CD4-positive, alpha-beta T cell treated with Interleukin-4 for 1 hour (primary cell): ENCODE results near the gene SPP1.
"Not testable (repeated sequence)": the region's sequence is repeated elsewhere in the genome, so short reads cannot be mapped to it uniquely, and the experiment has no call there.

Experiments
- DNase-seq, 2 donors: peaks; one replicate each; pipeline ENCODE4 v3.0.0-alpha.2; 2020 to 2022

Gene SPP1

DNA sequence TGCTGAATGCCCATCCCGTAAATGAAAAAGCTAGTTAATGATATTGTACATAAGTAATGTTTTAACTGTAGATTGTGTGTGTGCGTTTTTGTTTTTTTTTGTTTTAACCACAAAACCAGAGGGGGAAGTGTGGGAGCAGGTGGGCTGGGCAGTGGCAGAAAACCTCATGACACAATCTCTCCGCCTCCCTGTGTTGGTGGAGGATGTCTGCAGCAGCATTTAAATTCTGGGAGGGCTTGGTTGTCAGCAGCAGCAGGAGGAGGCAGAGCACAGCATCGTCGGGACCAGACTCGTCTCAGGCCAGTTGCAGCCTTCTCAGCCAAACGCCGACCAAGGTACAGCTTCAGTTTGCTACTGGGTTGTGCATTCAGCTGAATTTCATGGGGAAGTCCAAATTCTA is at the start of gene SPP1:
Gene SPP1 (plus strand): TSS at position 249 of the 400 bp plus-strand sequence. CDS start 1,182 bp downstream, outside the sequence.
- peak in 1 of 2 donors; percentile 4 for DNase-seq

DNA sequence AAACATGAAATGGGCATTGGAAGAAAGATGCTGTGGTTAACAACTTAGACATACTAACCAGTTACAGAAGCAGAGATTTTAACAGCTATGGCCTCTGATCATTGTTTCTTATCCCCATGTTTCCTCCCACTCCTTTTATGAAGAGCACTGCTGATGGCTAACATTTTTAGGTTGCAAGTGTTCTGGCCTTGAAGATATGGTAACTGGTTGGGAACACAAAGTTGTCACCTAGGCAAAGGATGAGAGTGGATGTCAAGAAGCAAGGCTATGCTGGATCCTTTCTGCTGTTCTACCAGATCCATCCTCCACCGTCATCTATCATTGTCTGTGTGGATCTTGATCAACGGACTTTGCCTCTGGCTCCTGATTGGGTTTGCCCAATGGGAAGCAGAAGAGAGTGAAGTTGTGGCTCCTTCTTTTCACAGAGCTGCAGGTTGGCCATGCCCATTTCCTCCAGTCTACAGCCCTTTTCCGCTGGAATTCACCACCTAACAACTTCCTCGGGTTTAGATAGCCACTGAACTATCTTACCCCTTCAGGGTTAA is 48.9 kb upstream of the SPP1 start:
- no peak for DNase-seq

DNA sequence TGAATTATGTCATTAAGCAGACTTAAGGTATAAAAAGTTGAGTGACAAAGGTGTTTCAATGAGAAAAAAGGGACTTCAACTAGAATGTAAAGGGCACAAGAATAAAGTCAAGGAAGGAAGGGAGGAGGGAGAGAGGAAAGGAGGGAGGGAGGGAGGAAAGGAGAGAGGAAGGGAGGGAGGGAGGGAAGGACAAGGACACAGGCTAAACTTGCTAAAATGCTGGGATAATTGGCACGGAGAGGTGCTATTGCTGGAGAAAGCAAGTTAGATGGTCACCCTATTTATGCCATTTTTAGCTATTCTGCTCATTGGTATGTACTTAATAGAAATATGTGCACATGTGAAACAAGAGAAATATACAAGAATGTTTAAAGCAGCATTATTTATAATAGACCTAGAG is 44.9 kb upstream of the SPP1 start:
- DNase-seq = no peak

DNA sequence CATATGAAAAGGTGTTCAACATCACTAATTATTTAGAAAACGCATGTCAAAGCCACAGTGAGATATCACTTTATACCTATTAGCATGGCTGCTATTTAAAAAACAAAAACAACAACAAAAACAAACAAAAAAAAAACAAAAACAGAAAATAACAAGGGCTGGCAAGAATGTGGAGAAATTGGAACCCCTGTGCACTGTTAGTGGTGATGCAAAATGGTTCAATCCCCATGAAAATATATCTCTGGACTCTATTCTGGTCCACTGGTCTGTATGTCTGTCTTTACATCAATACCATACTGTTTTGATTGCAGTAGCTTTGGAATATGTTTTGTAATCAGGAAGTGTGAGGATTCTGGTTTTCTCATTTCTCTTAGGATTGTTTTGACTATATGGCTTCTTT is 43.6 kb upstream of the SPP1 start:
- no peak for DNase-seq

DNA sequence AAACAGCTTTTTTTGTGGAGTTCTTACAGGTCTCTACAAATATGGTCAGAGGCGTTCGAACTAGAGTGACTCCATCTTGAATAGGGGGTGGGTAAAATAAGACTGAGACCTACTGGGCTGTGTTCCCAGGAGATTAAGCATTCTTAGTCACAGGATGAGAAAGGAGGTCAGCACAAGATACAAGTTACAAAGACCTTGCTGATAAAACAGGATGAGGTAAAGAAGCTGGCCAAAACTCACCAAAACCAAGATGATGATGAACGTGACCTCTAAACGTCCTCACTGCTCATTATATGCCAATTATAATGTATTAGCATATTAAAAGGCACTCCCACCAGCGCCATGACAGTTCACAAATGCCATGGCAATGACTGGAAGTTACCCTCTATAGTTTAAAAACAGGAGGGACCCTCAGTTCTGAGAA is 42.8 kb upstream of the SPP1 start:
- DNase-seq = no peak

DNA sequence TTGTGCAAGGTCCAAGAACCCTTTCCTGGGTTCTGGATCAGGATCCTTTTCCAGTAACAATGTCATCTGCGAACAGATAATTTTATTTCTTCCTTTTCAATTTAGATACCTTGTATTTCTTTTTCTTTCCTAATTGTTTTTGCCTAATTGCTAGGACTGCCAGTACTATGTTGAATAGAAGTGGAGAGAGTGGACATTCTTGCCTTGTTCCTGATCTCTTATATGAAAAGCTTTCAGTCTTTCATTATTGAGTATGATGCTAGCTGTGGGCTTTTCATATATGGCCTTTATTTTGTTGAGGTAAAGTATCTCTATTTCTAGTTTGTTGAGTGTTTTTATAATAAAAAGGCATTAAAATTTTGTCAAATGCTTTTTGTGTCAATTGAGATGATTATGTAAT is 42.2 kb upstream of the SPP1 start:
- DNase-seq = no peak

DNA sequence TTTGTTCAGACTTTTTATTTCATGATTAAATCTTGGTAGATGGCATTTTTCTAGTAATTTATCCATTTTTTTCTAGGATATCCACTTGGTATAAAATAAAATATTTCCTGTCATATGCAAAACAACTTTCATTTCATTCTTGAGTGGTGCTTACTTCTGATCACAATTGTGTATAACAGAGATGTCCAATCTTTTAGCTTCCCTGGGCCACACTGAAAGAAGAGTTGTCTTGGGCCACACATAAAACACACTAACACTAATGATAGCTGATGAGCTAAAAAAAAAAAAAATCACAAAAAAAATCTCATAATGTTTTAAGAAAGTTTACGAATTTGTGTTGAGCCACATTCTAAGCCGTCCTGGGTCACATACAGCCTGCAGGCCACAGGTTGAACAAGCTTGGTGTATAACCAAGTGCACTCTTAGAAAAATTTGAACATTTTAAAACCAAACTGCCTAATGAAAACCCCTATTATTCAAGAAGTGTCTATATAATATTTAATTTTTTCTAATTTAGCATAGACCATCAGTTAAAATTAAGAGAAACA is 41.3 kb upstream of the SPP1 start:
- no peak for DNase-seq

DNA sequence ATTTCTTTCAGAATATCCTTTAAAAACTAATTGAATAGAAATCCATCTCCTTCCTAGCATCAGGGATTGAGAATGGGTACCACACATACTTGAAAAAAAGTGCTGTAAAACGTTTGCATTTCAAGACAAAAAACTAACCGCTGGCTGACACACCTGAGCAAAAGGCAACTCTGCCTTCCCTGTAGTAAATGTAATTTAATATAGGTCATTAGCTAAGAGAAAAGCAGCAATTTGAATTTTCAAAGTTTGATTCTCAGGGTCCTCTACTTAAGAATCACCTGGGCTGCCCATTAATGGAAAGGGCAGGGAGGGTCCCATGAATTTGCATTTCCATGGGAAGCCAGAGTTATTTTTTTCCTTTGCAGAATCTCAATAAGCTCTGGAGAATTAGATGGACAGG is 40.5 kb upstream of the SPP1 start:
- no peak for DNase-seq

DNA sequence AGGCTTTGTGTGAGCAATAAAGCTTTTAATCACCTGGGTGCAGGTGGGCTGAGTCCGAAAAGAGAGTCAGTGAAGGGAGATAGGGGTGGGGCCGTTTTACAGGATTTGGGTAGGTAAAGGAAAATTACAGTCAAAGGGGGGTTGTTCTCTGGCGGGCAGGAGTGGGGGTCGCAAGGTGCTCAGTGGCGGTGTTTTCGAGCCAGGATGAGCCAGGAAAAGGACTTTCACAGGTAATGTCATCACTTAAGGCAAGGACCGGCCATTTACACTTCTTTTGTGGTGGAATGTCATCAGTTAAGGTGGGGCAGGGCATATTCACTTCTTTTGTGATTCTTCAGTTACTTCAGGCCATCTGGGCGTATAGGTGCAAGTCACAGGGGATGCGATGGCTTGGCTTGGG is 39.6 kb upstream of the SPP1 start:
- DNase-seq = not testable (repeated sequence)

DNA sequence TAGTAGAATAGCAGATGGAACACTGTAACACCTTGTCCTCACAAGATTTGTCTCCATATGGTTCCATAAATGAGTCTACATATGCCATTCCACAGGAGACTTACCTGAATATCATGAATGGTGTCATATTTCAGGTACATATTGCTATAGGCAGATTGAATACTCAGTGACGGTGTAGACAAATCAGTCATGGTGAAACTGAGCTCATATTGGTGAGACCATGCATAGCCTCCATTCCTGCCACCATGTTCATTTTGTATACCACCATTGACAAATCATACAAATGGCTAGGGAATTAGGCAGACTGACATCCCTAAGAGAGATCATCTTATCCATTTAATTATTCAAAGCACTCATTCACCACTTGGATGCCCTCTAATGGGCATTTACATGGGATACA is 38.0 kb upstream of the SPP1 start:
- no peak for DNase-seq

DNA sequence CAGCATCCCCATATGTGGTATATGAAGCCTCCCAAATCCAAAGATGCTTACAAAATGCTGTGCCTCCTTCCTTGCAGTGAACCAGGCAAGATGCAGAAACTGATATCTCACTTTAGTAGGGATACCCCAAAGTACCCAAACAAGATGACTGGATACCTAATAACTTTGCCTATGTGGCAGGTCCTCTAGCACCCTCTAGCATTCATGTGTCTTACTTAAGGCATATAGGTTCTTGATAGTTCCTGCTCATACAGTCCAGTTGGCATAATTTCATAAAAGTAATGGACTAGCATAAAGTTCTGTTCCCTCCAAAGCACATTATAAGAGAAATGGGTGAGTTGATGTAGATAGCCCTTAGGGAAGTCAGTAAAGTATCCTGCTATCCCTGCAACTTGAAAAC is 36.8 kb upstream of the SPP1 start:
- no peak for DNase-seq

DNA sequence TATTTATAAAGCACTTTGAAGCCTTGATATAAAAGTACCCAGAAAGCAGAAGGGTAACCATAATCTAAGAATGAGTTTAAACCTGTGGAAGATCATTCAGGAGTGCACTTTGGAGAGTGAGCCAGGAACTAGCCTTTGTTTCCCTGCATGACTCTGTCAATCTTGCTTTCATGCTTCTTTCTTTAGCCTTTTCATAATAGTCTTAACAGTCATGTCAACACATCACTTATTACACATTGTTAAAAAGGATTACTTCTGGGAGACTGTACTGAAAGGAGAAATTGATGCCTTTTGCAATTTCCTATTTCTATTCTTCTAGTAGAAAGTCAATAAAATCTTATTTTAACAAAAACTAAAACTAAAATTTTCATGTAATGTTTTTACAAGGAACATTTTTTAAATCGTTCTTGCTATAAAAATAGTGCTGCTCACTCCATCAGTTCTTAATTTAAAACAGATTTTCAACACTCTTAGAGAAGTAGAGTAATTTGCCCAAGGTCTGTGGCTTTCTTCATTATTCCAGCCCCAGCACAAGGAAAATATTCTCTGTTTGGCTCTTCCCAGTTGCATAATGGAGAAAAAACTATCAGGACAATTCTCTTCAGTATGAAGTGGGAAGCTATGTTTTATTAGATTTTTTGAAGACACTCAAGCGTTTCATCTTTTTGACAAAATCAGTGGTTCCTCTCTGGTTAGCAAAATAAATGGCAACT is 35.4 kb upstream of the SPP1 start:
- no peak for DNase-seq

DNA sequence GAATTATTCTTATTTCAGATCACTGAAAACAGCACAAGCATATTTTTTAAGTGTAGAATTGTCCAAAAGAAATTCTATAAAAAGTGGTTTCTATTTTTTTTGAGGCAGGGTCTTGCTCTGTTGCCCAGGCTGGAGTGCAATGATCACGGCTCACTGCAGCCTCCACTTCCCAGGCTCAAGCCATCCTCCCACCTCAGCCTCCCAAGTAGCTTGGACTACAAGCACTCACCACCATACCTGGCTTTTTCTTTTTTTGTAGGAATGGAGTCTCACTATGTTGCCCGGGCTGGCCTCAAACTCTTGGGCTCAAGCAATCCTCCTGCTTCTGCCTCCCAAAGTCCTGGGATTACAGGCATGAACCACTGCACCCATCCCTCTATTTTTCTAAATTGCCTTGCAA is 34.7 kb upstream of the SPP1 start:
- DNase-seq = not testable (repeated sequence)

DNA sequence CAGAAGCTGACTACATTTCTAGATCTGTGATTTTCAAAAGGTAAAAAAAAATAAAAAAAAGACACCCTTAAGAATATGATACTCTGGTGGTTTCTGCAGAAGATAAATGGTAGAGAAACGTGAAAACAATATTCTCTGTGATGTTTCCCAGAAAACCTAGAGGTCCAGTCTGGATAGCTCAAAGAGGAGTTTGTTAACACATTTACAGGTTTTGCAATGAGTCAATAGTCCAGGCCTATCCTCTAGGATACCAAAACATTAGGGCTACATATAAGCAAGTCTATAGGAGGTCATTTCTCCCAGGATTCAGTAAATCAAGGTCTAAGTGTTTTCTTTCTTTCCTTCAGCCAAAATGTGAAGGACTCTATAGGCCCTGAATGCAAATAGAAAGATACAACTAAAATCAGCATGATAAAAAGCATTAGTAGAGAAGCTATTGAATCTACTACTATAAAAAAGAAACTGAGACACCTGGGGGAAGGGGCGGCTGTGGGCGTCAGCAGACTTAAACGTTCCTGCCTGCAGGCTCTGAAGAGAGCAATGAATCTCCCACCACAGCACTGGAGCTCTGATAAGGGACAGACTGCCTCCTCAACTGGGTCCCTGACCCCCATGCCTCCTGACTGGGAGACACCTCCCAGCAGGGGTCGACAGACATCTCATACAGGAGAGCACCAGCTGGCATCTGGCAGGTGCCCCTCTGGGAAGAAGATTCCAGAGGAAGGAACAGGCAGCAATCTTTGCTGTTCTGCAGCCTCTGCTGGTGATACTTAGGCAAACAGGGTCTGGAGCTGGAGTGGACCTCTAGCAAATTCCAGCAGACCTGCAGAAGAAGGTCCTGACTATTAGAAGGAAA is 33.7 kb upstream of the SPP1 start:
- DNase-seq = no peak

DNA sequence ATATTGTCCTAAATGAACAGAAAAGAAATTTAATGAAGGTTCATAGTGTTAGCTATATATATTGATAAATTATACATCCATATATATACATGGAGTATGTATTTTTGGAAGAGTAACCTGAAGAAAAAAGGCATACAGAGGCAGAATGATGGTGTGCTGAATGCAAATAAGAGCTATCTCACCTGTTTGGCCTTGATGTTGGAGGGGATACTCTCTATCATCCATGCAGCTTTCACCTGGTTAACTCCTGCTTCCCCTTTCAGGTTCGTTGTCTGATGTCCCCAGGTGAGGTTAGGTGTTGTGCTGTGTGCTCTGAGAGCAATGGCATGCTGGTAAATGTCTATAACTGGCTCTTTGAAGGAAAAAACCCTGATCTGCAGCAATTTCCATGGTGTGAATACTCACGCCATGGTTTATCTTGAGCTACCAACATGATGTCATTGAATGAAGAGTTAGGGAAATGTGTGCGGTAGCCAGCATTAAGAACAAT is 31.8 kb upstream of the SPP1 start:
- DNase-seq = no peak

DNA sequence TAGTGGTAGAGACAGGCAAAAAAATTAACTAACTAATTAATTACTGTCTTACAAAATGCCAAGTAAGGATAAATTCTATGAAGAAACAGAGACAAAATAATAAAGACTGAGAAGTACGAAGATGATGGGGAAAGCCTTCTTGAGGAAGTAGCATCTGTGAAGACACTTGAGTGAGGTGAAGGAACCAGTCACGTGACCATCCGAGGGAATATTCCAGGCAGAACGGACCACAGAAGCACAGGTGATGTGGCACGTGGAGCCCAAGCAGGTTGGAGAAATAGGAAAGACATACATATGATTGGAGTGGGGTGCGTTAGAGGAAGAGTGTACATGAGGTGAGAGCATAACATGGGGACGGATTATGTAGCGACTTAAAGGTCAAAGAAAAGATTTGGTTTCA is 30.5 kb upstream of the SPP1 start:
- no peak for DNase-seq

DNA sequence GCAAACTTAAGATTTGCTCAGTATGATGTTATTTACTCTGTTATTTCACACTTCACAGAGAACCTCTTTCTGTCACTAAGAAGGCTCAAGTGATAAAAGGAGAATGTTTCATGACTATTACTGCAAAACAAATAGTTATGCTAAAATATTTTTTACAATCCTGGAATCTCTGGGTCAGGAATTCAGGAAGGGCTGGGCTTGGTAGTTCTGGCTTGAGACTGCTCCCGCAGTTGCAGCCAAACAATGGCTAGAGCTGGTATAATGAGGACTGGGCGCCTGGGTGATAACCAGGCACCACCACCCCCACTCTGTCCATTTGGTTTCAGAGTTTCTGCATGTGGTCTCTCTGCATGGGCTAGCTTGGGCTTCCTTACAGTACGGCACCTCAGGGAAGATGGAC is 28.7 kb upstream of the SPP1 start:
- no peak for DNase-seq

DNA sequence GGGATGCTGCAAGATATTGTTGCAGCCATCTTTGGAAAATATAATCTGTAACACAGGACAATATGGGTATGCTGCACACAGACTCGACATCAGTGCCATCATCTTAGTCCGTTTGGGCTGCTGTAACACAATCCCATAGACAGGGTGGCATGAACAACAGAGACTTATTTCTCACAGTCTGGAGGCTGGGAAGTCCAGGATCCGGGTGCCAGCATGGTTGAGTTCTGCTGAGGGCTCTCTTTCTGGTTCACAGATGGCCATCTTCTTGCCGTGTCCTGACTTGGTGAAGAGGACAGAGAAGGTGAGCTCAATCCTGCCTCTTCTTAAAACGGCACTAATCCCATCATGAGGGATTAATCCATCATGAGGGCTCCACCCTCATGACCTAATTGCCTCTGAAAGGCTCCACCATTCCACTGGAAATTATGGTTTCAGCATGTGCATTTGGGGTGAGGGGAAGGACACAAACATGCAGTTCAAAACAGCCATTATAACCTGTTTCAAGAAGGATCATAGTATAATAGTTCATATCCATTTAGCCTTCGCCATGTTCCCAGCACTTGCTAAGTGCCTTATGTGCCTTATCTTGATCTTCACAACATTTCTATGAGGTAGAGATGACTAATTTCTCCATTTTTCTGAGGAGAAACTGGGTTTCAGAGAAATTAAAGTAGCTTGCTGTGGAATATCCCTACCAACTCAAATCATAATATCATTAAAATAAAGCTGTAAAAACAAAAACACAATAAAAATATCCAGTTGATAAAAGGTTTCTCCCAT is 27.9 kb upstream of the SPP1 start:
- DNase-seq = no peak

DNA sequence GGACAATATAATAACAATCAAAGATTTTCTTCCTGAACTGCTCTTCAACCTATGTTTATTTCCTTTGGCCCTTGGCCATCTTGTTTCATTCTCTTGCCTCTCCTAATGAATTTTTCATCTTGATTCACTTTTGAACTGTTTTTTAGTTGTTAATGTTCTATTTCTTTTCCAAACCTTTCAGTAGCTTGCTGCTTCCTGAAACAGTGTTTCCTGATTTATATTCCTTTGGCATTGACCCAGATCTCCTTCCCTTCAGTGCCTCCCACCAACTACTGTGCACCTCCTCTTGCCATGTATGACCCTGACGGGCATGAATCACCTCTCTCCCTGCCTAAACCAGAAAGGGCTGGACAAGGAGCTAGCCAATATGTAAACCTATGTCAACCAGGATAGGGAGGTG is 25.6 kb upstream of the SPP1 start:
- no peak for DNase-seq

DNA sequence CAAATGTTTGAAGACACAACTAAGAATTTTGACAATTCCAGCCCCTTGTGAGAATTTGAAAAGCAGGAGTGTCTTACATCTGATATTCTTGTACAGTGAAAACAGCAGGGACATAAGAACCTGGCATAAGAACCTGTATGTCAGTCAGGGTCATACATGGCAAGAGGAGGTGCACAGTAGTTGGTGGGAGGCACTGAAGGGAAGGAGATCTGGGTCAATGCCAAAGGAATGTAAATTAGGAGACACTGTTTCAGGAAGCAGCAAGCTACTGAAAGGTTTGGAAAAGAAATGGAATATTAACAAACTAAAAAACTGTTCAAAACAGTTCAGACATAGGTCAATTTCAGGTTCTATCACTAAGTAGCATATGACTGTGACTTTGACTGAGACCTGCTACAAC is 25.0 kb upstream of the SPP1 start:
- no peak for DNase-seq

DNA sequence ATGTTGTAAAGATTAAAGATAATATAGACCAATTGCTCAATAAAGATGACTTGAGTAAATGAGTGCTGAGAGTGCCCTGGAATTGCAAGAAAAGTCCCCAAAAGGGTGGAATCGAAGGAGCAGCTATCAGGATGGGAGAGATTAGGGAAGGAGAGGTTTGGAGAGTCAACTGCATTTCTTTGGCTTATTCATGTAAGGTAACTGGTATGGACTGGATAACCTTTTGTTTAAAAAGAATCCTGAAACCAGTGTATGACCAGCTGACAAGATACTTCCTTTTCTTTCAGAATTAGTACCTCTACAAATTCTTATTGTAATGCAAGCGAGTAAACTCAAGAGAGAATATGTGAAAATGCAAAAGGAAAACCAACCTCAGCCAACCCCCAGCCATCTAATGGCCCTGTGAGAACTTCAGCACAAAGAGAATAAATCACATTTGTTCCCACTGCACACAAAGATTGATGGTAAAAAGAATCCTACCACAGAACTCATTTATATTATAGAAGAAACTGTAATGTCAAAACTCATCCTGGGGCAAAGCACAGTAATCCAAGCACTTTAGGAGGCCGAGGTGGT is 24.5 kb upstream of the SPP1 start:
- no peak for DNase-seq

DNA sequence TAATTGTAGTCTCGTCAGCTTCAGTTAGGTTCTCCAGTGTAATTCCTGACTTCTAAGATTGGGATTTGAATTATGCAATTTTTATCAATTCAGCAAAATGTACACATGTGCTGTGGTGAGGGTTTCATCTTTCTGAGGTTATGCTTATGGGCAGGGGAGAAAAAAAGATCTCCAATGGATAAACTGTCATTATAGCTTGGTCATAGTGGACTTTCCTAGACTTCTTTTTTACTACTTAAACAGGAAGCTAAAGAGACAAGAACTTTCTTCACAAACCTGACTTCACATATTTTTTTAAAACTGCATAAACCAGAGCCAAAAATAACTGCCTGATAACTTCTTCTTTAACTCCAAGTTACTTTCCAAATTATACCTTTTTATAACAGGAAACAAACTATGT is 21.7 kb upstream of the SPP1 start:
- DNase-seq = no peak
